Measurements from ENCODE around the gene LUC7L.
"Not testable (repeated sequence)": the region's sequence is repeated elsewhere in the genome, so short reads cannot be mapped to it uniquely, and the experiment has no call there.

The LUC7L gene

DNA sequence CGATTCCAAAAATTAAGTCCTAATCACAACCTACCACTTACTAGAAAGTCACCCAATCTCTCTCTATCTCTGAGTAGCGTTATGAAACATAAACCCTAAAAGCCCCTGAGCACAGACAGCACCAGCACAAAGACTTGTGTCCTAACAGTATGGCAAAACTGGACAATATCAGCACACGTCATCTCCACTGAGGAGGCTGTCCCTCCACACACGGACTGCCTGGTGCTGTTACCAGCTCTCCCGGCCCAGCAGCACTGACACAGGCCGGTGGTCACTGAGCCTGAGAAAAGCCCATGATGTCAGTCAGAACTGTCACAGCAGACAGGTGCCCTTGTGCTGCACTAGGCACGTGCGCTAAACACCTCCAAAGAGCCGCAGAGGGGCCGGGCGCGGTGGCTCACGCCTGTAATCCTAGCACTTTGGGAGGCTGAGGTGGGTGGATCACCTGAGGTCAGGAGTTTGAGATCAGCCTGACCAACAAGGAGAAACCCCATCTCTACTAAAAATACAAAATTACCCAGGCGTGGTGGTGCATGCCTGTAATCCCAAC, 17.5 kb downstream of the LUC7L start:
- H3K9me3 Mint-ChIP-seq, H3K27me3 Mint-ChIP-seq, H3K27ac Mint-ChIP-seq, H3K4me3 Mint-ChIP-seq: not testable (repeated sequence)
- H3K4me1 Mint-ChIP-seq, result peaks cover 12% of the 10 kb centered on the region
- H3K36me3 Mint-ChIP-seq, result peaks cover 10% of the 10 kb centered on the region

DNA sequence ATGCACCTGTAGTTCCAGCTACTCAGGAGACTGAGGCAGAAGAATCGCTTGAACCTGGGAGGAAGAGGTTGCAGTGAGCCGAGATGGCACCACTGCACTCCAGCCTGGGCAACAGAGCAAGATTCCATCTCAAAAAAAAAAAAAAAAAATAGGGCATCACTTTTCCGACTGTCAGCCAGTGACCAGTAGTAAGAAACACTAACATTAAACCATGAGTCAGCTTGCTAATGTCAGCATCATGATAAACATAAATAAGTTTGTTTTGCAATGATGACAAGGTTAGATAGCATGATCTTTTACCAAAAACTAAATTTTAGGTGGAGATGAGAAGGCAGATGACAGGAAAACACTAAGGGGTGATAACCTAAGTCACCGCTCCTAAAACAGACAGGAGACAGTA, 19.9 kb downstream of the LUC7L start:
- H3K9me3 Mint-ChIP-seq, H3K4me1 Mint-ChIP-seq, H3K4me3 Mint-ChIP-seq, H3K27ac Mint-ChIP-seq, H3K27me3 Mint-ChIP-seq: not testable (repeated sequence)
- peaks cover 11% of the 10 kb centered on the region for H3K36me3 Mint-ChIP-seq

DNA sequence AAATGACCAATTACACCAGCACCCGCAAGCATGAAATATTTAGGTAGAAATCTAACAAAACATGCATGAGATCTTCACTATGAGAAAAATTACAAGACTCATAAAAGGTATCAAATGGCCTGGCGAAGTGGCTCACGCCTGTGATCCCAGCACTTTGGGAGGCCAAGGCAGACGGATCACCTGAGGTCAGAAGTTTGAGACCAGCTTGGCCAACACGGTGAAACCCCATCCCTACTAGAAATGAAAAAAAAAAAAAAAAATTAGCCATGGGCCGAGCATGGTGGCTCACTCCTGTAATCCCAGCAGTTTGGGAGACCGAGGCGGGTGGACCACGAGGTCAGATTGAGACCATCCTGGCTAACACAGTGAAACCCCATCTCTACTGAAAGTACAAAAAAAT, 25.2 kb downstream of the LUC7L start:
- H3K4me3 Mint-ChIP-seq, H3K27ac Mint-ChIP-seq, H3K9me3 Mint-ChIP-seq, H3K4me1 Mint-ChIP-seq, H3K27me3 Mint-ChIP-seq: not testable (repeated sequence)
- H3K36me3 Mint-ChIP-seq, result peaks cover 14% of the 10 kb centered on the region

DNA sequence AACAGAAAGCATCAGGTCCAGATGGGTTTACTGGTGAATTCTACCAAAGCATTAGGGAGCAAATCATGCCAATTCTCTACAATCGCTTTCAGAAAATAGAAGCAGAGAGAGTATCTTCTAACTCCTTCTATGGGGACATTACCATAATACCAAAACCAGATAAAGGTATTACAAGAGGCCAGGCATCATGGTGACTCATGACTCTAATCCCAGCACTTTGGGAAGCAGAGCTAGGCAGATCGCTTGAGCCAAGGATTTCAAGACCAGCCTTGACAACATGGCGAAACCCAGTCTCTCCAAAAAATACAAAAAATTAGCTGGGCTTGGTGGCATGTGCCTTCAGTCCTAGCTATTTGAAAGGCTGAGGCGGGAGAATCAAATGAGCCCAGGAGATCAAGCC, 26.0 kb downstream of the LUC7L start:
- Mint-ChIP-seq H3K27me3 (no peaks in the 10 kb centered on the region), H3K27ac (no peak overlapping the region)

DNA sequence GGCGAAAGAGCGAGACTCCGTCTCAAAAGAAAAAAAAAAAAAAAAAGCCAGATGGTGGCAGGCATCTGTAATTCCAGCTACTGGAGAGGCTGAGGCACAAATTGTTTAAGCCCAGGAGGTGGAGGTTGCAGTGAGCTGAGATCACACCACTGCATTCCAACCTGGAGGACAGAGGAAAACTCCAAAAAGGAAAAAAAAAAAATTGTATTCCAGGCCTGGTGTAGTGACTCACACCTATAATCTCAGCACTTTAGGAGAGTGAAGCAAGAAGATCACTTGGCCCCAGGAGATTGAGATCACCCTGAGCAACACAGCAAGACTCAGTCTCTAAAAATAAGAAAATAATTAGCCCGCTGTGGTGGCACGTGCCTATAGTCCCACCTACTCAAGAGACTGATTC, 28.9 kb downstream of the LUC7L start:
- Mint-ChIP-seq H3K27me3 (no peaks in the 10 kb centered on the region), H3K4me1 (no peaks in the 10 kb centered on the region), H3K36me3 (peaks cover 5% of the 10 kb centered on the region), H3K4me3 (no peak overlapping the region), H3K27ac (no peak overlapping the region), H3K9me3 (no peaks in the 10 kb centered on the region)

More for the DNA sequence above, 26.0 kb downstream of the LUC7L start:
- Mint-ChIP-seq H3K9me3 (no peaks in the 10 kb centered on the region), H3K4me3 (no peak overlapping the region), H3K4me1 (no peaks in the 10 kb centered on the region), H3K36me3 (peaks cover 13% of the 10 kb centered on the region)

DNA sequence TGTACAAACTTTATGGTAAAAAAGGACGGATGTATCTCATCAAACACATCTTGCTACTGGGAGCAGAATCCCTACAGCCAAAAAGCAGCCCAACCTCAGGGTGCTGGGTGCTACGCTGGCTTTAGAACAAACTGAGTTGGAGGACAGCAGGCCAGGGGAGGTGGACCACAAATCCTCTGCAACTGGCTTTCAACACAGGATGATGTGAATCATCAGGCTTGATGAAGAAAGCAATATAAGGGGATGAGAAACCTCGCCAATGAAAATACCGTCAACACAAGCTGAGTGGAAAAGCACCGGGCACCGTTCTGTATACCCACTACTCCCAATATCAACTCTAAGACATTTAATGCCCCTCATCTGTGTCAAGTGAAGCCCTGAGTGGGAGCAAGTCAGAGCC, 34.7 kb downstream of the LUC7L start:
- Mint-ChIP-seq H3K36me3 (peaks cover 11% of the 10 kb centered on the region), H3K4me3 (no peak overlapping the region), H3K9me3 (no peaks in the 10 kb centered on the region), H3K27me3 (no peaks in the 10 kb centered on the region), H3K4me1 (peaks cover under 1% of the 10 kb centered on the region), H3K27ac (no peak overlapping the region)

DNA sequence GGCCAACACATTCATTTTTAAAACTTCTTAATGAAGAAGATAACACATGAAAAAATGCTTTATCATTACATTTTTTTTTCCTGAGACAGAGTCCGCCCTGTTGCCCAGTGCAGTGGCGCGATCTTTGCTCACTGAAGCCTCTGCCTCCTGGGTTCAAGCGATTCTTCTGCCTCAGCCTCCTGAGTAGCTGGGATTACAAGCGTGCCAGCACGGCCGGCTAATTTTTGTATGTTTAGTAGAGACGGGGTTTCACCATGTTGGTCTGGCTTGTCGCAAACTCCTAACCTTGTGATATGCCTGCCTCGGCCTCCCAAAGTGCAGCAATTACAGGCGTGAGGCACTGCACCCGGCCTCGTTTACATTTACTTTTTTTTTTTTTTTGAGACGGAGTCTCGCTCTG, 35.8 kb downstream of the LUC7L start:
- no peak overlapping the region for H3K27ac Mint-ChIP-seq
- H3K27me3 Mint-ChIP-seq, result no peaks in the 10 kb centered on the region
- H3K4me3 Mint-ChIP-seq, result no peak overlapping the region
- H3K4me1 Mint-ChIP-seq, result peaks cover 6% of the 10 kb centered on the region
- peaks cover 11% of the 10 kb centered on the region for H3K36me3 Mint-ChIP-seq
- no peaks in the 10 kb centered on the region for H3K9me3 Mint-ChIP-seq

DNA sequence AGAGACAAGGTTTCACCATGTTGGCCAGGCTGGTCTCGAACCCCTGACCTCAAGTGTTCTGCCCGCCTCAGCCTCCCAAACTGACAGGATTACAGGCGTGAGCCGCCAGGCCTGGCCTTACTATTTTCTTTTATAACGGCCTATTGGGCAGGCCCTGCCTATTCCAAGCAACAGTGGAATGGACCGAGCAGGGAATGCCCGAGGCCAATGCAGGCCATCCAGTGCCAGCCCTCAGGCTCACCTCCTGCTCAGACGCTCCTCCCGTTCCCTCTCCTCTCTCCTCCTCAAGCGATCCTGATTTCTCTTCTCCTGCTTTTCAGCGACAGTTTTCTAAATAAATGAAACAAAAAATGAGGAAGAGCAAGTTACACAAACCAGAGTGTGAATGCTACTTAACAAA, 36.6 kb downstream of the LUC7L start:
- Mint-ChIP-seq H3K4me1 (peaks cover 6% of the 10 kb centered on the region), H3K9me3 (no peaks in the 10 kb centered on the region), H3K27ac (no peak overlapping the region), H3K4me3 (no peak overlapping the region), H3K27me3 (no peaks in the 10 kb centered on the region), H3K36me3 (peaks cover 11% of the 10 kb centered on the region)

DNA sequence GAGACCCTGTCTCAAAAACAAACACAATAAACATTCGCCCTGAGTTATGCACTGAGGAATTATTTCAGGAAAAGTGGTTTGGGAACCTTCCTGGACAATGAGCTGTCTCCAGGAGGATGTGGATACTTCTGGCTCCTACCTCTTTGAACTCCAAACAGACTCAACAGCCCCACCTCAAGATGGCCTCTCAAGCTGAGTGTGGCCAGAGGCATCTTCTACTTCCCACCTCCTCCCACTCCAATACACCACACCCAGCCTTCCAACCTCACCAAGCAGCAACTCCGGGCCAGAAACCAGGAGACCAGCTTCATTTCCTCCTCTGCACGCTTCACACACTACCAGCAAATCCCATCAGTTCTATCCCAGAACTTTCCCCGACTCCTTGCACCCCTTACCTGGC, 37.4 kb downstream of the LUC7L start:
- Mint-ChIP-seq H3K27ac (peak overlapping the region; percentile 74), H3K4me3 (no peak overlapping the region), H3K4me1 (peaks cover 6% of the 10 kb centered on the region), H3K27me3 (no peaks in the 10 kb centered on the region), H3K36me3 (peaks cover 11% of the 10 kb centered on the region), H3K9me3 (no peaks in the 10 kb centered on the region)

DNA sequence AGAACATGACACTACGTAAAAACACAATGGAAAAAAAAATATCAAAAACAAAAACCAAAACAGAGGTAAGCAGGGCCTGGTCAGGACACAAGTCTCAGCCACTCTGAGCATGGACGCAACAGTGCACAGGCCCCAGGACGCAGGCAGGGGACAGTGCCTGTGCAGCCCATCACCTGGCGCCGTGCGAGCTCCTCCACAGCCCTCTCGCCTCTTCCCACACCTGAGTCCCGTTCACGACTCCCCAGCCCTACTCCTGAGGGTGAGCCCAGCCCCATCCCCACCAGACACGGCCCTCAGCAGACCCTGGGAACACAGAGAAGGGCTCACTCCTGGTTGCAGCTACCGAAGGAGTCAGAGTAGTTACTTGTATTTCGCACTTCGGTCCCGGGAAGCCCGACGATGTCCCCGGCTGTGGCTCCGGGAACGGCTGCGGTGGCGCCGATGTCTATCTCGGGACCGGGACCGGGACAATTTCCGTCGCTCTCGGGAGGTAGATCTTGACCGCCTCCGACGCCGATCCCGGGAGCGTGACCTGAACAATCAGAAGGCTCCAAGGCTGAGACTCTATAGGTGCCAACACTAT, 39.6 kb downstream of the LUC7L start:
- Mint-ChIP-seq H3K27me3 (no peaks in the 10 kb centered on the region), H3K4me1 (peaks cover 6% of the 10 kb centered on the region), H3K36me3 (peaks cover 11% of the 10 kb centered on the region), H3K27ac (no peak overlapping the region), H3K4me3 (no peak overlapping the region), H3K9me3 (no peaks in the 10 kb centered on the region)

DNA sequence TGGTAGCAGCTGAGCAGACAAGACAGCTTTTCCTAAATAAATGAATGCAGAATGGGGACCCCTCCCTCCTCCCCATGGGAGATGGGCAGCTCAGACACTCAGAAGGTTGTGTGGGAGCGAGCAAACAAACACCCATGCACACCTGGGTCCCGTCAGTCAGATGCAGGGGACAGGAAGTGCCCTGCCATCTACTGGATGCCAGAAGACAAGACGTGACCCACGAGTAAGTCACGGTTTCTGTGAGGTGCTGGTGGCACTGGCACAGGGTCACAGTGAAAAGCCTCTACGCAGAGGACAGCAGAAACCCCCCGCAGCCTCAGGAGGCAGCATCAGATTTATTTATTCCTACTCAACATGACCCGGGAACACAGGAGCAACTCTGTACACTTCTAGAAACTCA, 40.6 kb downstream of the LUC7L start:
- Mint-ChIP-seq H3K36me3 (peaks cover 11% of the 10 kb centered on the region), H3K27me3 (no peaks in the 10 kb centered on the region), H3K27ac (no peak overlapping the region), H3K9me3 (no peaks in the 10 kb centered on the region), H3K4me1 (peaks cover 6% of the 10 kb centered on the region), H3K4me3 (no peak overlapping the region)

DNA sequence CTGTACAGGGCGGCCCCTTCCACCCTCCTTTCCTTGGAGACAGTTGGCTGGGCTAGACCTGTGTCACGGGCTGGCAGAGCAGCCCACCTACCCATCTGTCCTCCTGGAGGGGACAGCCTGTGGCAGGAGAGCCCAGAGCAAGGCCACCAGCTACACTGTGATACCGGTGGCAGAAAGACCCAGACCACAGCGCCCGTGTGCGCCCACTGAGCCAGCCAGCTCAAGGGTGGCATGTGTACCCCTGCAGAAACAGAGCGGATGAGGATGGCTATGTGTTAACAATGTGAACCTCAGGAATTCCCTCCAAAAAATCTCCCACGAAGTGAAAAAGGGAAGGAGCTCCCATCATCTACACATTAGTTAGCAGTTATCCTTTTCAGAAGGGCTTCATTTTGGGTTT, 41.9 kb downstream of the LUC7L start:
- no peak overlapping the region for H3K27ac Mint-ChIP-seq
- peaks cover 10% of the 10 kb centered on the region for H3K36me3 Mint-ChIP-seq
- no peak overlapping the region for H3K4me3 Mint-ChIP-seq
- peaks cover 6% of the 10 kb centered on the region for H3K4me1 Mint-ChIP-seq
- H3K27me3 Mint-ChIP-seq, result no peaks in the 10 kb centered on the region
- H3K9me3 Mint-ChIP-seq, result no peaks in the 10 kb centered on the region

DNA sequence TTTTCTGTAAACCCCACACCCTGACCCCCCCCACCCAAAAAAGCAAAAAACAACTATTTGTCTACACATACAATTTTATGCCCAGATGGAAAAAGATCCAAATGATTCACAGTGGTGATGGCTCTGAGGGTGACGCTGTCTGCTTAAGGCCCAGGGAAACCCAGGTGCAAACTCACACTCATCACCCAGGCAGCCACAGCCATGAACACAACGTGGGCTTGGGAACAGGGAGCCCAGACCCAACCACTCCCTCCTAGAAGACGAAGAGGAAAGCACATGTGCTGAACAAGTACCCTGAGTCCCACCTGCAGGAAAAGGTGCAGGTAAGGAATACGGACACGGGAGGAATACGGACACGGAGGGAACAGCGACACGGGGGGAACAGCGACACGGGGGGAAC, 43.6 kb downstream of the LUC7L start:
- H3K27ac Mint-ChIP-seq, result no peak overlapping the region
- H3K9me3 Mint-ChIP-seq, result no peaks in the 10 kb centered on the region
- H3K36me3 Mint-ChIP-seq, result peaks cover 5% of the 10 kb centered on the region

DNA sequence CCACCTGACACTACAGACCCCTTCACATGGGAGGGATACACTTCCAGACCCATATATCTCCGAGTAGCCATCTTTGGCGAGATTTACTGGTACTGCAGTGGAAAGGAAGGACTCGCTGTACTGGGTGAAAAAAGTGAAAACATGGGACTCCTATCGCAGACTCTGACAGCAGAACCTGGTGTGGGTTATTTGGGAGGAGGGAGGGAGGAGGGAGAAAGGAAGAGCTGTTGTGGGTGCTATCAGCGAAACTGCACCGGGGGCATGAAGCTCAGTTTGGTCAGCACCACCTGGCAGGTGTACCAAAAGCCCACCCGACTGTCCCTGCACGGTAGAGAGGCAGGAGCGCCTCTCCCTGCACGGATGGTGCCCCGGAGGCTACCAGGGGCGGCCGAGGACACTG, 44.0 kb downstream of the LUC7L start:
- peaks cover 5% of the 10 kb centered on the region for H3K36me3 Mint-ChIP-seq
- H3K4me1 Mint-ChIP-seq, result peaks cover 6% of the 10 kb centered on the region
- no peaks in the 10 kb centered on the region for H3K9me3 Mint-ChIP-seq
- H3K27ac Mint-ChIP-seq, result no peak overlapping the region
- H3K4me3 Mint-ChIP-seq, result no peak overlapping the region
- H3K27me3 Mint-ChIP-seq, result no peaks in the 10 kb centered on the region

More for the DNA sequence above, 43.6 kb downstream of the LUC7L start:
- H3K27me3 Mint-ChIP-seq, result no peaks in the 10 kb centered on the region
- peaks cover 6% of the 10 kb centered on the region for H3K4me1 Mint-ChIP-seq
- no peak overlapping the region for H3K4me3 Mint-ChIP-seq

DNA sequence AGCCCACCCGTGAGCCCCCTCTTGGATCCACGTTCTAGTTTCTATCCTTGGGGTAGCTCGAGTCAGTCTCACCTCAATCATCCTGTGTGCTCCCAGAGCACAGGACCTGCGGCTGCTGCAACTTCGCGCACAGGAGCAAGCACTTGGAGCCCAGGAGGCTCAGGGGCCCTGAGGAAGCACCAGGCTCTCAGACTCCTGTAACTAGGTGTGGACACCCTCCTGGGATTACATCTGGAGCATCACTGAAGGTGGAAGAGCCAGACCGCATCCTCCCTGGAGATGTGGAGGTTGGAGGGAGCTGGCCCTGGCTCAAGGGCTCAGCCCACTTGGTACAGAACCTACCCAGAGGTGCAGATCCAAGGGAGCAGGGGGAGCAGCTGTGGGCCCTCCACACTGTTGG, 46.2 kb downstream of the LUC7L start:
- H3K4me3 Mint-ChIP-seq, result no peak overlapping the region
- peaks cover under 1% of the 10 kb centered on the region for H3K4me1 Mint-ChIP-seq
- peaks cover 8% of the 10 kb centered on the region for H3K27me3 Mint-ChIP-seq
- no peaks in the 10 kb centered on the region for H3K9me3 Mint-ChIP-seq
- H3K27ac Mint-ChIP-seq, result no peak overlapping the region
- H3K36me3 Mint-ChIP-seq, result no peaks in the 10 kb centered on the region

DNA sequence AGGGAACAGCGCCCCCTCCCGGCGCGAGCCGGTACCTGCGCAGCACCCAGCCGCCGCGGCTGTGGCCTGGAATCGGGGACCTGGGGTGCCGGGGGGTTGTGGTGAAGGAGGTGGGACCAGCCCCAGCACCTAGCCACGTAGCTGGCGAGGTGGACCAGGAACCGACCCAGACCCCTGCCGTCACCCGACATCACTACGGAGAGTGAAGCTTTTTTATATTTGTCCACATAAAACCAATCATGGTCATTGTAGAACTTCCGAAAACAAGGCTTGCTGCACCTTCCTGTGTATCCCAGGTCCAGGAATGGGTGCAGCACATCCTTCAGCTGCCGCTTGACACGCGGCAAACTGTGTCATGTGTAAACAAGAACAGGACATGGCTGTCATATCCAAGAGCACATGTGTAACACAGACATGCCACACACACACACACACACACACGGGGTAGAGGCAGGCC, 47.7 kb downstream of the LUC7L start:
- Mint-ChIP-seq H3K36me3 (no peaks in the 10 kb centered on the region), H3K27ac (no peak overlapping the region), H3K27me3 (peaks cover 15% of the 10 kb centered on the region), H3K4me3 (peak overlapping the region; percentile 56), H3K4me1 (peaks cover 5% of the 10 kb centered on the region), H3K9me3 (no peaks in the 10 kb centered on the region)
